Kidney epithelial cell (primary cell): Measurements from ENCODE around the gene MRPS27. TPM values are rescaled to one million over a fixed set of nuclear protein-coding genes. Genes with fewer than 3 reads are reported as not detected.

ENCODE experiments used
- DNase-seq: peaks from one replicate; pipeline ENCODE4 v3.0.0-alpha.2; 2010; ENCODE audit warnings: low read depth
- H3K27me3 ChIP-seq: 2 replicates; pipeline ENCODE4 v1.6.0; 2011; ENCODE audit warnings: low read length; ENCODE audit not compliant: control insufficient read depth, insufficient read depth
- H3K36me3 ChIP-seq: 2 replicates; pipeline ENCODE4 v1.5.1; 2011; ENCODE audit warnings: low read length; ENCODE audit not compliant: control insufficient read depth, insufficient read depth
- H3K4me3 ChIP-seq: 2 replicates; pipeline ENCODE4 v1.5.1; 2011; ENCODE audit warnings: low read depth, mild to moderate bottlenecking, control low read depth, low read length
- CTCF ChIP-seq: IDR thresholded peaks from 2 replicates; pipeline ENCODE4 v1.5.1; 2011; ENCODE audit warnings: mild to moderate bottlenecking, moderate library complexity, low read length, control low read depth, inconsistent platforms; ENCODE audit not compliant: insufficient read depth, poor library complexity, severe bottlenecking
- total RNA-seq: library from RNA; depleted of rRNA; stranded (reverse); fragments of >200 nt; gene quantifications from 2 replicates; pipeline ENCODE4 v1.2.3, GENCODE V29; 2015

The MRPS27 gene
- total RNA-seq, 1 donor from 2014 or later: 67.3 TPM

GRCh38 chr5:72199681-72200080 lies 120.4 kb downstream of the MRPS27 start:
- no peak for TF ChIP-seq CTCF
- DNase-seq: no peak
- H3K27me3 ChIP-seq: no peaks in the 10 kb centered on the region
- no peak overlapping the region for H3K4me3 ChIP-seq
- peaks cover 3% of the 10 kb centered on the region for H3K36me3 ChIP-seq

DNA sequence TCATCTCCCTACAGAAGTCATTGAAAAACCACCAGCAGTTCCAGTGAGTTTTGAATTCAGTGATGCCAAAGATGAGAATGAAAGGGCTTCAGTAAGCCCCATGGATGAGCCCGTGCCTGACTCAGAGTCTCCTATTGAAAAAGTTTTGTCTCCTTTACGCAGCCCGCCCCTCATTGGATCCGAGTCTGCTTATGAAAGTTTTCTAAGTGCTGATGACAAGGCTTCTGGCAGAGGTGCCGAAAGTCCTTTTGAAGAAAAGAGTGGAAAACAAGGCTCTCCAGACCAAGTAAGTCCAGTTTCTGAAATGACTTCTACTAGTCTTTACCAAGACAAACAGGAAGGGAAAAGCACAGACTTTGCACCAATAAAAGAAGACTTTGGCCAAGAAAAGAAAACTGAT lies 122.6 kb downstream of the MRPS27 start:
- TF ChIP-seq CTCF: no peak
- Histone ChIP-seq H3K4me3 (no peak overlapping the region), H3K27me3 (no peaks in the 10 kb centered on the region), H3K36me3 (peaks cover 4% of the 10 kb centered on the region)
- no peak for DNase-seq

- Histone ChIP-seq H3K36me3 (peaks cover 4% of the 10 kb centered on the region), H3K27me3 (no peaks in the 10 kb centered on the region), H3K4me3 (no peak overlapping the region)
- DNase-seq: no peak
- TF ChIP-seq CTCF: no peak
Observed at GRCh38 chr5:72195581-72195980, 124.5 kb downstream of the MRPS27 start.

- no peak overlapping the region for H3K4me3 ChIP-seq
- no peaks in the 10 kb centered on the region for H3K27me3 ChIP-seq
- H3K36me3 ChIP-seq: peaks cover 4% of the 10 kb centered on the region
- no peak for DNase-seq
- no peak for TF ChIP-seq CTCF
Observed at GRCh38 chr5:72194846-72195245, 125.2 kb downstream of the MRPS27 start.

GRCh38 chr5:72191404-72191803 lies 128.6 kb downstream of the MRPS27 start:
- no peak for TF ChIP-seq CTCF
- H3K36me3 ChIP-seq: peaks cover 4% of the 10 kb centered on the region
- no peaks in the 10 kb centered on the region for H3K27me3 ChIP-seq
- H3K4me3 ChIP-seq: no peak overlapping the region
- DNase-seq: no peak

DNA sequence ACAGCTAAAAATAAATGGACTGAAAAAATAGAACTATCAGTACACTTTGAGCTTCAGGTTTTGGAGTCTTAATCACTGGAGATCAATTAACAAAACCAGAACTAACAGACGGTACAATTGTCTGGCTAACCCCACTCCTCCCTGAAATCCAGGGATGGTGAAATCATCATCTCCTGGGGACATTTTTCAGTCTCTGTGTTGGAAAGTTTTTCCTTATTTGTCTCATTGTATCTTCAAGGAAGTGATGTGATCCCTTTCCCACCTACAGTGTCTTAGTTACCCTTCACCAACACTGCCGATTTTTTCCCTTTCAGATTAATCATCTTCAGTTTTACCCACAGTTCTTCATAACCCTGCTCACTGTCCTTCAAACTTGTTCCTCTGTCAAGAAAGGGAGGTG lies 130.9 kb downstream of the MRPS27 start:
- no peaks in the 10 kb centered on the region for H3K27me3 ChIP-seq
- H3K4me3 ChIP-seq: no peak overlapping the region
- H3K36me3 ChIP-seq: peaks cover 2% of the 10 kb centered on the region
- no peak for DNase-seq
- no peak for TF ChIP-seq CTCF
